Fibroblast of villous mesenchyme (primary cell): ENCODE measurements around the gene KLHL5. TPM values are rescaled to one million over a fixed set of nuclear protein-coding genes. Genes with fewer than 3 reads are reported as not detected.
A peak's percentile ranks its signal among the peaks of the same experiment; 100 is the strongest.

Experiments used
- DNase-seq: peaks from one replicate; pipeline ENCODE4 v3.0.0-alpha.2; 2010; ENCODE audit warnings: low read depth
- H3K4me3 ChIP-seq: 2 replicates; pipeline ENCODE4 v1.5.1; 2011; ENCODE audit warnings: low read depth, mild to moderate bottlenecking, low read length
- CTCF ChIP-seq: IDR thresholded peaks from 2 replicates; pipeline ENCODE4 v1.5.1; 2012; ENCODE audit warnings: low read depth, mild to moderate bottlenecking, low read length; ENCODE audit not compliant: insufficient read depth
- total RNA-seq: library from RNA; depleted of rRNA; stranded (reverse); fragments of >200 nt; gene quantifications from 2 replicates; pipeline ENCODE4 v1.2.3, GENCODE V29; 2012

The KLHL5 gene
- 123 and 156 TPM in 2 replicates for total RNA-seq

- peak; percentile 20 for DNase-seq
- no peak within 1 kb of the TSS for H3K4me3 ChIP-seq
- no peak for TF ChIP-seq CTCF
Observed at GRCh38 chr4:39062094-39062769, at the start of gene KLHL5. TSS of gene KLHL5 (plus strand) at chr4:39062232. CDS start at chr4:39062653, 421 bp downstream.

- DNase-seq = no peak
- no peak for TF ChIP-seq CTCF
- no peak overlapping the region for H3K4me3 ChIP-seq
Observed at GRCh38 chr4:39014028-39014427, 48.0 kb upstream of the KLHL5 start.

- H3K4me3 ChIP-seq = no peak overlapping the region
- no peak for DNase-seq
- TF ChIP-seq CTCF = no peak
Observed at GRCh38 chr4:39020130-39020529, 41.9 kb upstream of the KLHL5 start.

- no peak for DNase-seq
- H3K4me3 ChIP-seq = no peak overlapping the region
Observed at GRCh38 chr4:39021631-39022030, 40.4 kb upstream of the KLHL5 start.

GRCh38 chr4:39022241-39022640 lies 39.8 kb upstream of the KLHL5 start:
- no peak overlapping the region for H3K4me3 ChIP-seq
- TF ChIP-seq CTCF = no peak
- DNase-seq = no peak

More at GRCh38 chr4:39021631-39022030, 40.4 kb upstream of the KLHL5 start:
- TF ChIP-seq CTCF = no peak

GRCh38 chr4:39023059-39023458 lies 39.0 kb upstream of the KLHL5 start:
- no peak for TF ChIP-seq CTCF
- peak; percentile 40 for DNase-seq
- H3K4me3 ChIP-seq = no peak overlapping the region

GRCh38 chr4:39024311-39024865 lies 37.6 kb upstream of the KLHL5 start:
- DNase-seq = no peak
- no peak overlapping the region for H3K4me3 ChIP-seq
- TF ChIP-seq CTCF = no peak
